Glutamatergic neuron (in vitro differentiated cells): ENCODE results near the gene VTCN1. TPM values are rescaled to one million over a fixed set of nuclear protein-coding genes. Genes with fewer than 3 reads are reported as not detected.

Experiments used
- DNase-seq: peaks from one replicate; pipeline ENCODE4 v3.0.0; 2022
- H3K27ac Mint-ChIP-seq: one replicate; pipeline ENCODE4 v1.8.0; 2020; ENCODE audit warnings: mild to moderate bottlenecking, mixed read lengths, inconsistent platforms; ENCODE audit not compliant: unreplicated experiment
- H3K27me3 Mint-ChIP-seq: one replicate; pipeline ENCODE4 v1.8.0; 2020; ENCODE audit warnings: mild to moderate bottlenecking, moderate library complexity, mixed read lengths, inconsistent platforms; ENCODE audit not compliant: unreplicated experiment
- H3K36me3 Mint-ChIP-seq: one replicate; pipeline ENCODE4 v1.8.0; 2020; ENCODE audit warnings: mild to moderate bottlenecking, mixed read lengths, inconsistent platforms; ENCODE audit not compliant: unreplicated experiment
- H3K4me1 Mint-ChIP-seq: one replicate; pipeline ENCODE4 v1.8.0; 2020; ENCODE audit warnings: mild to moderate bottlenecking, low read depth, mixed read lengths, inconsistent platforms; ENCODE audit not compliant: unreplicated experiment
- H3K4me3 Mint-ChIP-seq: one replicate; pipeline ENCODE4 v1.8.0; 2020; ENCODE audit warnings: mild to moderate bottlenecking, mixed read lengths, inconsistent platforms; ENCODE audit not compliant: unreplicated experiment
- H3K9me3 Mint-ChIP-seq: one replicate; pipeline ENCODE4 v1.8.0; 2020; ENCODE audit warnings: mild to moderate bottlenecking, moderate library complexity, mixed read lengths, inconsistent platforms; ENCODE audit not compliant: unreplicated experiment
- total RNA-seq: library from RNA; stranded (reverse); fragmentation: NEBNext Ultra II Directional; extraction: Animal tissue kit (Norgen Biotek cat#: 25700); gene quantifications from one replicate; pipeline ENCODE4 v1.2.1, GENCODE V29; 2021; ENCODE audit not compliant: unreplicated experiment
- TF ChIP-seq, protein P1 (sequence below): fragments of 200-600 bp; sonication (generic); IDR thresholded peaks from one replicate; pipeline ENCODE4 v1.5.0; 2021; ENCODE audit not compliant: partially characterized antibody, unreplicated experiment

VTCN1 gene
- total RNA-seq, 1 donor from 2014 or later = not detected

DNA sequence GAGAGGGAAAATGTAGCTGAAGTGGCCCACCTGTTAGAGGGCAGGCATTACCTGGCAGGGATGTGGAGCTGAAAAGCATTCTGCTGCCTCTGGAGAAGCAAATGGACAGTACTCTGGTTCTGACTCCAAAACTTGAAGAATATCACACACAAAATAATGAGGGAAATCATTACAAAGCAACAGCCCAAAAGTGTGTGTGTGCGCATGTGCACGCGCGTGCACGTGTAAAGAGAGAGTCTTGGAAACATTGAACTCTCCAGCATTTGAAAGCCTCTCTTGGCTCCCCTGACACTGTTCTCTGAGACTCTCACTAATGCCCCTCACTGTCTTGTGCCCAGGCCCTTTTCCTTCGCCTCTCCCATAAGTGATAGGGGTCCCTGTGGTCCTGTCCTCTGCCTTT is 2.3 kb upstream of the VTCN1 start:
- H3K4me3 Mint-ChIP-seq = no peak overlapping the region
- no peak overlapping the region for H3K27ac Mint-ChIP-seq
- no peak for DNase-seq
- TF ChIP-seq, protein P1, sequence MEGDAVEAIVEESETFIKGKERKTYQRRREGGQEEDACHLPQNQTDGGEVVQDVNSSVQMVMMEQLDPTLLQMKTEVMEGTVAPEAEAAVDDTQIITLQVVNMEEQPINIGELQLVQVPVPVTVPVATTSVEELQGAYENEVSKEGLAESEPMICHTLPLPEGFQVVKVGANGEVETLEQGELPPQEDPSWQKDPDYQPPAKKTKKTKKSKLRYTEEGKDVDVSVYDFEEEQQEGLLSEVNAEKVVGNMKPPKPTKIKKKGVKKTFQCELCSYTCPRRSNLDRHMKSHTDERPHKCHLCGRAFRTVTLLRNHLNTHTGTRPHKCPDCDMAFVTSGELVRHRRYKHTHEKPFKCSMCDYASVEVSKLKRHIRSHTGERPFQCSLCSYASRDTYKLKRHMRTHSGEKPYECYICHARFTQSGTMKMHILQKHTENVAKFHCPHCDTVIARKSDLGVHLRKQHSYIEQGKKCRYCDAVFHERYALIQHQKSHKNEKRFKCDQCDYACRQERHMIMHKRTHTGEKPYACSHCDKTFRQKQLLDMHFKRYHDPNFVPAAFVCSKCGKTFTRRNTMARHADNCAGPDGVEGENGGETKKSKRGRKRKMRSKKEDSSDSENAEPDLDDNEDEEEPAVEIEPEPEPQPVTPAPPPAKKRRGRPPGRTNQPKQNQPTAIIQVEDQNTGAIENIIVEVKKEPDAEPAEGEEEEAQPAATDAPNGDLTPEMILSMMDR = no peak
- peaks cover 9% of the 10 kb centered on the region for H3K9me3 Mint-ChIP-seq
- no peaks in the 10 kb centered on the region for H3K4me1 Mint-ChIP-seq
- peaks cover 17% of the 10 kb centered on the region for H3K36me3 Mint-ChIP-seq
- peaks cover 9% of the 10 kb centered on the region for H3K27me3 Mint-ChIP-seq

DNA sequence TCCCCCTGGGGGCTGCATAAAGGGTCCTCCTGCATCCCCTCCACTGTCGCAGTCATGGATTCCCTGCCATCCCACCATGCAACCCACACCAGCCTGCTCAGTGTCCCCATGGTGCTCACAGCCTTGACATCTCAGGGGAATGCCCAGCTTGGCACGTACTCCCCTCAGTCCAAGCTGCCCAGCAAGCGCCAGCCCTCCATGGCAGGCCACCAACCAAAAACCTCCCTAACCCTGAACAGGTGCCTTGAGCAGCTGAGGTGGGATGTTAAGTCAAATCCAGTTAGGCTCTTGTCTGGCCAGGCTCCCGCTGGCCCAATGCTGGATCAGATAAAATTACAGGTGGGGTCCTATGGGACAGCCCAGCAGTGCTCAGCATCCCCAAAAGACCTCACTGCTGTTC is 341 bp downstream of the VTCN1 start:
- H3K27ac Mint-ChIP-seq = no peak overlapping the region
- peaks cover 9% of the 10 kb centered on the region for H3K27me3 Mint-ChIP-seq
- TF ChIP-seq, protein P1 = no peak
- DNase-seq = no peak
- H3K9me3 Mint-ChIP-seq = peaks cover 2% of the 10 kb centered on the region
- H3K4me1 Mint-ChIP-seq = no peaks in the 10 kb centered on the region
- no peak overlapping the region for H3K4me3 Mint-ChIP-seq
- peaks cover 8% of the 10 kb centered on the region for H3K36me3 Mint-ChIP-seq

DNA sequence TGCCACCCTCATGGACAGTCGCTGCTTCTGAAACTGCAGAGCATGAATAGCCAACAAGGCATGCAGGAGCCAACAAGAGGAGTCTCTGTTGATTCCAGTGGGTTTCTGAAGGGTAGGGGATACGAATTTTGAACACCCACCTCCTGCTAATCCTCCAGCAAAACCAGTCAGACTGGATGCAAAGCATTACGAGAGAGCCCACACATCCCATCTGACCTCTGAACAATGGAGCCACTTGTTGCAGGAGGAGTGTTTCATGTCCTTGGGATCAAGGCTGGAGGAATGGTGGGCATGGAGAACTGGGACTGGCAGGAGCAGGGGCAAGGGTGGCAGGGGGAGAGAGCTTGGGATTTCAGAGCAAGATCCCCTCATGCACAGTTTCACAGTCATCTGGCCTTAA is 1.6 kb downstream of the VTCN1 start:
- TF ChIP-seq, protein P1 = no peak
- Mint-ChIP-seq H3K36me3 (no peaks in the 10 kb centered on the region), H3K9me3 (no peaks in the 10 kb centered on the region), H3K27me3 (peaks cover 2% of the 10 kb centered on the region), H3K4me1 (no peaks in the 10 kb centered on the region), H3K27ac (no peak overlapping the region), H3K4me3 (no peak overlapping the region)
- DNase-seq = no peak

DNA sequence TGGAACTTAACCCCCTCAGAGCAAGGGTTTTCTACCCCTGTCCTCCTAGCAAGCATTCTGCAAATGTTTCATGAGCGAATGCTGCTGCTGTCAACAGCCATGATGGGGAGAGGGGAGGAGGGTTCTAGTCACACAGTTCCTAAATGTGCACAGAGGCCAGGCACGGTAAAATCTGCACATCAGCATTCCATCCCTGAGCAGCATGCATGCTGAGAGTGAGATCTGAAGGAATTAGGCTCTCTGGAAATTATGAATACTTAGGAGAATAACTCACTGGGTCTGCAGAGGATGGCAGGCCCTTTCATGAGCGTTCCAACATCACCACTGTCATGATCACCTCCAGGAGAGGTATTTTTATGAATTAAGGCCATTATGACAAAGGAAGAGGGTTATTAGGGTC is 2.1 kb downstream of the VTCN1 start:
- no peaks in the 10 kb centered on the region for H3K36me3 Mint-ChIP-seq
- no peak for DNase-seq
- no peak overlapping the region for H3K27ac Mint-ChIP-seq
- H3K4me3 Mint-ChIP-seq = no peak overlapping the region
- H3K27me3 Mint-ChIP-seq = peaks cover 2% of the 10 kb centered on the region
- TF ChIP-seq, protein P1 = no peak
- no peaks in the 10 kb centered on the region for H3K9me3 Mint-ChIP-seq
- no peaks in the 10 kb centered on the region for H3K4me1 Mint-ChIP-seq

DNA sequence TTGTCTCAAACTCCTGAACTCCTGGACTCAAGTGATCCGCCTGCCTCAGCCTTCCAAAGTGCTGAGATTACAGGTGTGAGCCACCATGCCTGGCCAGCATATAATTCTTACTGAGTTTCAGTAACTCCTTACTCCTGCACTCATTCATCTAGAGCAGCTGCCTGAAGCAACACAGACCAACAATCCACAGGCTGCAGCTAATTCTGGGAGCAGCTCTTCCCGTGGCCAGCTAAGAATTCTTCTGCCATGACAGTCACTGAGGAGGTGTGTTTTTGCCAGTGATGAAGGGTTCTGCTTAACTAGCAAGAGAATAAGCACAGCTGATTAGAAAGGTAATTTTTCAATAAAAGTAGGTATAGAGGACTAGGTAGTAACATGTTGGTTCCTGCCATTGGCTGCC is 5.4 kb downstream of the VTCN1 start:
- DNase-seq = no peak
- no peaks in the 10 kb centered on the region for H3K9me3 Mint-ChIP-seq

More for the DNA sequence above, 5.4 kb downstream of the VTCN1 start:
- no peak overlapping the region for H3K27ac Mint-ChIP-seq
- H3K36me3 Mint-ChIP-seq = no peaks in the 10 kb centered on the region
- no peaks in the 10 kb centered on the region for H3K4me1 Mint-ChIP-seq
- TF ChIP-seq, protein P1 = no peak
- no peak overlapping the region for H3K4me3 Mint-ChIP-seq
- no peaks in the 10 kb centered on the region for H3K27me3 Mint-ChIP-seq
